K562 (cell line): ENCODE data around the gene ERAL1. TPM values are rescaled to one million over a fixed set of nuclear protein-coding genes. Genes with fewer than 3 reads are reported as not detected.

Experiments used
- ARHGAP35 ChIP-seq: fragments of 450-650 bp; IDR thresholded peaks from 2 replicates; pipeline ENCODE4 v1.6.1; 2018; ENCODE audit not compliant: partially characterized antibody
- BRD9 ChIP-seq: fragments of 450-650 bp; IDR thresholded peaks from 2 replicates; pipeline ENCODE4 v1.6.1; 2018; ENCODE audit warnings: low read depth; ENCODE audit not compliant: partially characterized antibody
- DPF2 ChIP-seq: fragments of 450-650 bp; IDR thresholded peaks from 2 replicates; pipeline ENCODE4 v1.6.1; 2016
- FIP1L1 ChIP-seq: fragments of 200-400 bp; formaldehyde crosslinking; IDR thresholded peaks from 2 replicates; pipeline ENCODE4 v1.6.1; 2018; ENCODE audit warnings: mild to moderate bottlenecking, low read depth, low read length; ENCODE audit not compliant: poor library complexity, severe bottlenecking
- FOXA1 ChIP-seq: fragments of 450-650 bp; IDR thresholded peaks from 2 replicates; pipeline ENCODE4 v1.6.1; 2016; ENCODE audit warnings: mild to moderate bottlenecking, borderline replicate concordance
- GTF2A2 ChIP-seq: IDR thresholded peaks from 2 replicates; pipeline ENCODE4 v1.6.1; 2016; ENCODE audit warnings: mild to moderate bottlenecking, missing genetic modification characterization, missing compliant biosample characterization
- HDGF ChIP-seq: fragments of 450-650 bp; IDR thresholded peaks from 2 replicates; pipeline ENCODE4 v1.6.1; 2016
- MYNN ChIP-seq, 2 experiments: sonication (generic); formaldehyde crosslinking in 1 of 2; IDR thresholded peaks; 2 replicates each; pipeline versions ENCODE4 v1.5.0 to v1.6.1; 2016 to 2020; ENCODE audit warnings: antibody characterized with exemption in 1 of 2, missing genetic modification reagents in 1 of 2
- NR3C1 ChIP-seq: sonication (generic); formaldehyde crosslinking; IDR thresholded peaks from 2 replicates; pipeline ENCODE4 v1.8.1; 2022; ENCODE audit warnings: missing genetic modification reagents
- NR4A1 ChIP-seq, 2 experiments: fragments of 250-450 bp in 1 of 2; fragments of 450-650 bp in 1 of 2; sonication (Bioruptor Pico) in 1 of 2; IDR thresholded peaks; 2 replicates each; pipeline versions ENCODE4 v1.4.0 to v1.6.1; 2016 to 2020; ENCODE audit warnings: mild to moderate bottlenecking in 2 of 2, missing compliant biosample characterization in 1 of 2, missing genetic modification characterization in 1 of 2, moderate library complexity in 1 of 2
- SP1 ChIP-seq: sonication (generic); formaldehyde crosslinking; IDR thresholded peaks from 2 replicates; pipeline ENCODE4 v1.8.1; 2022; ENCODE audit warnings: mild to moderate bottlenecking, missing genetic modification reagents
- TCF15 ChIP-seq: fragments of 250-450 bp; sonication (Bioruptor Pico); IDR thresholded peaks from 2 replicates; pipeline ENCODE4 v1.8.0; 2022; ENCODE audit warnings: moderate library complexity, mild to moderate bottlenecking, inconsistent platforms
- ZNF121 ChIP-seq: sonication (generic); formaldehyde crosslinking; conservative IDR thresholded peaks from 2 replicates; pipeline ENCODE4 v1.8.0; 2022; ENCODE audit warnings: missing genetic modification reagents
- polyA plus RNA-seq, 8 experiments: library from polyadenylated mRNA; depleted of rRNA in 4 of 8; stranded (reverse) in 5 of 8; unstranded in 3 of 8; fragments of >200 nt; fragmentation: Nextera tagmentation in 2 of 8; fragmentation: Illumina TruSeq in 1 of 8; extraction: Ambion mirVana in 2 of 8; extraction: Trizol in 1 of 8; gene quantifications; 2 replicates each; pipeline versions ENCODE4 v1.2.1 to v1.2.3, GENCODE V29; 2011 to 2014; ENCODE audit warnings: inconsistent platforms in 1 of 8, missing spikeins in 1 of 8
- total RNA-seq, 7 experiments: library from RNA; depleted of rRNA in 6 of 7; stranded (reverse); fragments of >200 nt in 6 of 7; fragmentation: Illumina TruSeq in 2 of 7; extraction: Trizol in 2 of 7; gene quantifications; 2 replicates each; pipeline versions ENCODE4 v1.2.1 to v1.2.3, GENCODE V29; 2011 to 2021; ENCODE audit warnings: low replicate concordance in 1 of 7
- TF ChIP-seq, protein P1 (sequence below): fragments of 450-650 bp; IDR thresholded peaks from 2 replicates; pipeline ENCODE4 v1.6.1; 2016
- TF ChIP-seq, protein P2 (sequence below): fragments of 450-650 bp; IDR thresholded peaks from 2 replicates; pipeline ENCODE4 v1.7.1; 2018; ENCODE audit warnings: mild to moderate bottlenecking, low read depth; ENCODE audit not compliant: partially characterized antibody
- TF ChIP-seq, protein P3 (sequence below): sonication (generic); formaldehyde crosslinking; IDR thresholded peaks from 2 replicates; pipeline ENCODE4 v1.8.1; 2023; ENCODE audit warnings: mild to moderate bottlenecking, missing genetic modification reagents, moderate library complexity
- TF ChIP-seq, protein P4 (sequence below), 2 experiments: fragments of 250-450 bp in 1 of 2; fragments of 450-650 bp in 1 of 2; sonication (Bioruptor Pico) in 1 of 2; IDR thresholded peaks; 2 replicates each; pipeline versions ENCODE4 v1.6.1 to v1.8.0; 2016 to 2021; ENCODE audit warnings: mild to moderate bottlenecking in 2 of 2, moderate library complexity in 2 of 2, missing compliant biosample characterization in 1 of 2, missing genetic modification characterization in 1 of 2
- TF ChIP-seq, protein P5 (sequence below): fragments of 150-350 bp; conservative IDR thresholded peaks from 2 replicates; pipeline ENCODE4 v1.6.1; 2014; ENCODE audit warnings: low read length

Gene ERAL1
- total and polyA plus RNA-seq, 9 of the 15 experiments (the other 6 are each of a cell fraction or from before 2014, with no cell fraction given), result 37.5 to 351 (median 106) TPM

DNA sequence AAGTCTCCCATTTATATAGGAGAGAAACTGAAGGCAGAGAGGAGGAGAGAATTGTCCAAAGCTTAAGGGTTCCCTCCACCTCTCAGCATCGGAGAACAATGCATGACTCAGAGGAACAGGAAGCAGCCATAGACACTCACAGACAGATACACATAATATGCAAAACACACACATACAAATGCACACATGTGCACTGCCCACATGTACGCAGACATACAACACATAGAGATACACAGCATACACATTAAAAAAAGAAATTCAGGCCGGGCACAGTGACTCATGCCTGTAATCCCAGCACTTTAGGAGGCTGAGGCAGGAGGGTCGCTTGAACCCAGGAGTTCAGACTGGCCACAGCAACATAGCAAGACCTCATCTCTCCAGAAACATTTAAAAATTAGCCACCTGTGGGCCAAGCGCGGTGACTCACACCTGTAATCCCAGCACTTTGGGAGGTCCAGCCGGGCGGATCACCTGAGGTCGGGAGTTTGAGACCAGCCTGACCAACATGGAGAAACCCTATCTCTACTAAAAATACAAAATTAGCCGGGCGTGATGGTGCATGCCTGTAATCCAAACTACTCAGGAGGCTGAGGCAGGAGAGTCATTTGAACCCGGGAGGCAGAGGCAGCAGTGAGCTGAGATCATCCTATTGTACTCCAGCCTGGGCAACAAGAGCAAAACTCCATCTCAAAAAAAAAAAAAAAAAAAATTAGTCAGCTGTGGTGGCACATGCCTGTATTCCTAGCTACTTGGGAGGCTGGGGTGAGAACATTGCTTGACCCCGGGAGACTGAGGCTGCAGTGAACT is 11.3 kb downstream of the ERAL1 start (continued):
- TF ChIP-seq, protein P1, sequence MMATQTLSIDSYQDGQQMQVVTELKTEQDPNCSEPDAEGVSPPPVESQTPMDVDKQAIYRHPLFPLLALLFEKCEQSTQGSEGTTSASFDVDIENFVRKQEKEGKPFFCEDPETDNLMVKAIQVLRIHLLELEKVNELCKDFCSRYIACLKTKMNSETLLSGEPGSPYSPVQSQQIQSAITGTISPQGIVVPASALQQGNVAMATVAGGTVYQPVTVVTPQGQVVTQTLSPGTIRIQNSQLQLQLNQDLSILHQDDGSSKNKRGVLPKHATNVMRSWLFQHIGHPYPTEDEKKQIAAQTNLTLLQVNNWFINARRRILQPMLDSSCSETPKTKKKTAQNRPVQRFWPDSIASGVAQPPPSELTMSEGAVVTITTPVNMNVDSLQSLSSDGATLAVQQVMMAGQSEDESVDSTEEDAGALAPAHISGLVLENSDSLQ, result no peak
- no peak for TF ChIP-seq FIP1L1
- no peak for TF ChIP-seq SP1 (CRISPR knock-in tag)
- TF ChIP-seq, protein P2, sequence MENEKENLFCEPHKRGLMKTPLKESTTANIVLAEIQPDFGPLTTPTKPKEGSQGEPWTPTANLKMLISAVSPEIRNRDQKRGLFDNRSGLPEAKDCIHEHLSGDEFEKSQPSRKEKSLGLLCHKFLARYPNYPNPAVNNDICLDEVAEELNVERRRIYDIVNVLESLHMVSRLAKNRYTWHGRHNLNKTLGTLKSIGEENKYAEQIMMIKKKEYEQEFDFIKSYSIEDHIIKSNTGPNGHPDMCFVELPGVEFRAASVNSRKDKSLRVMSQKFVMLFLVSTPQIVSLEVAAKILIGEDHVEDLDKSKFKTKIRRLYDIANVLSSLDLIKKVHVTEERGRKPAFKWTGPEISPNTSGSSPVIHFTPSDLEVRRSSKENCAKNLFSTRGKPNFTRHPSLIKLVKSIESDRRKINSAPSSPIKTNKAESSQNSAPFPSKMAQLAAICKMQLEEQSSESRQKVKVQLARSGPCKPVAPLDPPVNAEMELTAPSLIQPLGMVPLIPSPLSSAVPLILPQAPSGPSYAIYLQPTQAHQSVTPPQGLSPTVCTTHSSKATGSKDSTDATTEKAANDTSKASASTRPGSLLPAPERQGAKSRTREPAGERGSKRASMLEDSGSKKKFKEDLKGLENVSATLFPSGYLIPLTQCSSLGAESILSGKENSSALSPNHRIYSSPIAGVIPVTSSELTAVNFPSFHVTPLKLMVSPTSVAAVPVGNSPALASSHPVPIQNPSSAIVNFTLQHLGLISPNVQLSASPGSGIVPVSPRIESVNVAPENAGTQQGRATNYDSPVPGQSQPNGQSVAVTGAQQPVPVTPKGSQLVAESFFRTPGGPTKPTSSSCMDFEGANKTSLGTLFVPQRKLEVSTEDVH, result no peak
- TF ChIP-seq FOXA1, result no peak
- TF ChIP-seq, protein P3, sequence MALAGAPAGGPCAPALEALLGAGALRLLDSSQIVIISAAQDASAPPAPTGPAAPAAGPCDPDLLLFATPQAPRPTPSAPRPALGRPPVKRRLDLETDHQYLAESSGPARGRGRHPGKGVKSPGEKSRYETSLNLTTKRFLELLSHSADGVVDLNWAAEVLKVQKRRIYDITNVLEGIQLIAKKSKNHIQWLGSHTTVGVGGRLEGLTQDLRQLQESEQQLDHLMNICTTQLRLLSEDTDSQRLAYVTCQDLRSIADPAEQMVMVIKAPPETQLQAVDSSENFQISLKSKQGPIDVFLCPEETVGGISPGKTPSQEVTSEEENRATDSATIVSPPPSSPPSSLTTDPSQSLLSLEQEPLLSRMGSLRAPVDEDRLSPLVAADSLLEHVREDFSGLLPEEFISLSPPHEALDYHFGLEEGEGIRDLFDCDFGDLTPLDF (CRISPR knock-in tag), result no peak
- no peak for TF ChIP-seq MYNN (IDR thresholded peaks at IDR 0.05)
- TF ChIP-seq MYNN (CRISPR knock-in tag; IDR thresholded peaks at IDR 0.05), result no peak
- TF ChIP-seq NR4A1 (CRISPR knock-in tag; IDR thresholded peaks at IDR 0.05), result no peak
- no peak for TF ChIP-seq NR4A1 (tag; IDR thresholded peaks at IDR 0.05)
- peak; percentile 14; the same call in 1 of the 2 replicates for TF ChIP-seq DPF2
- TF ChIP-seq GTF2A2 (tag), result no peak; the same call in 1 of the 2 replicates
- TF ChIP-seq BRD9, result no peak
- TF ChIP-seq, protein P4, sequence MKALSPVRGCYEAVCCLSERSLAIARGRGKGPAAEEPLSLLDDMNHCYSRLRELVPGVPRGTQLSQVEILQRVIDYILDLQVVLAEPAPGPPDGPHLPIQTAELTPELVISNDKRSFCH (CRISPR knock-in tag; IDR thresholded peaks at IDR 0.05), result no peak
- TF ChIP-seq, protein P4 (tag; IDR thresholded peaks at IDR 0.05), result peak; percentile 67
- no peak for TF ChIP-seq ZNF121 (CRISPR knock-in tag)
- TF ChIP-seq, protein P5, sequence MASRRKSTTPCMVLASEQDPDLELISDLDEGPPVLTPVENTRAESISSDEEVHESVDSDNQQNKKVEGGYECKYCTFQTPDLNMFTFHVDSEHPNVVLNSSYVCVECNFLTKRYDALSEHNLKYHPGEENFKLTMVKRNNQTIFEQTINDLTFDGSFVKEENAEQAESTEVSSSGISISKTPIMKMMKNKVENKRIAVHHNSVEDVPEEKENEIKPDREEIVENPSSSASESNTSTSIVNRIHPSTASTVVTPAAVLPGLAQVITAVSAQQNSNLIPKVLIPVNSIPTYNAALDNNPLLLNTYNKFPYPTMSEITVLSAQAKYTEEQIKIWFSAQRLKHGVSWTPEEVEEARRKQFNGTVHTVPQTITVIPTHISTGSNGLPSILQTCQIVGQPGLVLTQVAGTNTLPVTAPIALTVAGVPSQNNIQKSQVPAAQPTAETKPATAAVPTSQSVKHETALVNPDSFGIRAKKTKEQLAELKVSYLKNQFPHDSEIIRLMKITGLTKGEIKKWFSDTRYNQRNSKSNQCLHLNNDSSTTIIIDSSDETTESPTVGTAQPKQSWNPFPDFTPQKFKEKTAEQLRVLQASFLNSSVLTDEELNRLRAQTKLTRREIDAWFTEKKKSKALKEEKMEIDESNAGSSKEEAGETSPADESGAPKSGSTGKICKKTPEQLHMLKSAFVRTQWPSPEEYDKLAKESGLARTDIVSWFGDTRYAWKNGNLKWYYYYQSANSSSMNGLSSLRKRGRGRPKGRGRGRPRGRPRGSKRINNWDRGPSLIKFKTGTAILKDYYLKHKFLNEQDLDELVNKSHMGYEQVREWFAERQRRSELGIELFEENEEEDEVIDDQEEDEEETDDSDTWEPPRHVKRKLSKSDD, result no peak
- peak; percentile 97 for TF ChIP-seq HDGF
- TF ChIP-seq NR3C1 (CRISPR knock-in tag), result no peak
- no peak for TF ChIP-seq ARHGAP35
- TF ChIP-seq TCF15 (CRISPR knock-in tag), result peak; percentile 19; the same call in 1 of the 2 replicates
